ENCODE data around the gene INAVA. TPM values are rescaled to one million over a fixed set of nuclear protein-coding genes. Genes with fewer than 3 reads are reported as not detected.

INAVA gene
- total and polyA plus RNA-seq, 10 of the 15 experiments (the other 5 are each of a cell fraction or from before 2014, with no cell fraction given): 3.6 to 15.4 (median 9.5) TPM

- no peak for TF ChIP-seq SKIL (IDR thresholded peaks at IDR 0.05; ENCODE audit: low read depth, poor library complexity, severe bottlenecking)
Measured at GRCh38 chr1:200951016-200951415, 56.3 kb downstream of the INAVA start (continued).

GRCh38 chr1:200954434-200954833 lies 59.7 kb downstream of the INAVA start:
- CTCF ChIA-PET: no interaction called here
- no peaks in the 10 kb centered on the region for H3K36me3 ChIP-seq (ENCODE audit: control insufficient read depth in 2 of 2, insufficient read depth in 2 of 2, low read length in 1 of 2)
- H4K20me1 ChIP-seq (ENCODE audit: control insufficient read depth, insufficient read depth): no peaks in the 10 kb centered on the region
- in situ Hi-C loops (cut with MboI): no loop called here
- H3K4me1 ChIP-seq (ENCODE audit: control insufficient read depth, insufficient read depth, low read length): no peaks in the 10 kb centered on the region
- POLR2A ChIA-PET: no interaction called here
- H3K9ac ChIP-seq (ENCODE audit: control insufficient read depth, insufficient read depth, low read length): no peak overlapping the region
- SMC1A ChIA-PET (ENCODE audit: uncharacterized antibody, unreplicated experiment): no interaction called here
- 44% methylated on average over 3 of the region's 3 CpGs for WGBS (ENCODE audit: insufficient coverage, insufficient replicate concordance, low lambda C conversion rate, missing lambda C conversion rate)
- TF ChIP-seq CBX3 (IDR thresholded peaks at IDR 0.05; ENCODE audit: borderline replicate concordance, low read depth): no peak
- TF ChIP-seq NR2C2 (IDR thresholded peaks at IDR 0.05; ENCODE audit: borderline replicate concordance, control insufficient read depth, insufficient read length, low read depth): no peak
- no peak for TF ChIP-seq IRF3 (IDR thresholded peaks at IDR 0.05)
- no peak for TF ChIP-seq CTCF (IDR thresholded peaks at IDR 0.05 in 2 of 3, conservative IDR thresholded peaks at IDR 0.05 in 1 of 3; ENCODE audit: control insufficient read depth in 2 of 3, extremely low read depth in 1 of 3, insufficient read depth in 1 of 3, low read depth in 3 of 3, low read length in 3 of 3)
- TF ChIP-seq SUPT20H (IDR thresholded peaks at IDR 0.05; ENCODE audit: borderline replicate concordance, control insufficient read depth, low read depth, low read length): no peak
- TF ChIP-seq NFYB (IDR thresholded peaks at IDR 0.05; ENCODE audit: insufficient read depth, low read depth, low read length): no peak
- TF ChIP-seq BRCA1 (IDR thresholded peaks at IDR 0.05; ENCODE audit: low read depth, low read length): no peak
- H3K79me2 ChIP-seq (ENCODE audit: control insufficient read depth, insufficient read depth, low read length): no peaks in the 10 kb centered on the region
- FAIRE-seq: no peak
- no peak overlapping the region for H3K27ac ChIP-seq (ENCODE audit: control insufficient read depth, insufficient read depth)
- DNase-seq (ENCODE audit: low read depth, low spot score): no peak
- no peak overlapping the region for H2AFZ ChIP-seq (ENCODE audit: control insufficient read depth, low read depth, low read length)
- intact Hi-C loops (cut with micrococcal nuclease; ENCODE audit: unreplicated experiment): no loop called here
- no peak overlapping the region for H3K4me2 ChIP-seq (ENCODE audit: control insufficient read depth, insufficient read depth)
- no peaks in the 10 kb centered on the region for H3K27me3 ChIP-seq (replicated peaks in 1 of 2; ENCODE audit: control insufficient read depth in 2 of 2, insufficient read depth in 2 of 2, low read length in 1 of 2)
- no peak overlapping the region for H3K4me3 ChIP-seq
- no peak for ATAC-seq
- RAD21 ChIA-PET (ENCODE audit: unreplicated experiment): interaction anchor here (1.0 kb wide), 1 partner anchor 47 kb away, joined by 3 read pairs; no protein-coding TSS in a partner anchor
- H3K9me3 ChIP-seq (replicated peaks; ENCODE audit: control insufficient read depth, insufficient read depth, low read length): no peaks in the 10 kb centered on the region
- BruUV-seq (replicated peaks): no TSS peak

Measured in GM12878 (cell line).